DOHH2 (cell line): ENCODE data around the gene XK.
"Not testable (repeated sequence)": the region's sequence is repeated elsewhere in the genome, so short reads cannot be mapped to it uniquely, and the experiment has no call there.

Experiments
- H3F3A ChIP-seq: fragments of 200-600 bp; sonication (generic), shearing (Covaris generic); 2 replicates; pipeline ENCODE4 v1.6.0; 2016; ENCODE audit warnings: antibody characterized with exemption, mild to moderate bottlenecking; ENCODE audit not compliant: control insufficient read depth, insufficient read depth
- H3K27ac ChIP-seq: fragments of 200-600 bp; sonication (generic); 2 replicates; pipeline ENCODE4 v1.5.1; 2014; ENCODE audit warnings: low read depth, mild to moderate bottlenecking, low read length, moderate library complexity
- H3K27me3 ChIP-seq: fragments of 200-600 bp; sonication (generic); 2 replicates; pipeline ENCODE4 v1.6.1; 2014; ENCODE audit warnings: mild to moderate bottlenecking, low read length, mixed read lengths; ENCODE audit not compliant: control insufficient read depth
- H3K36me3 ChIP-seq: fragments of 200-600 bp; sonication (generic); 2 replicates; pipeline ENCODE4 v1.6.1; 2014; ENCODE audit warnings: mild to moderate bottlenecking, low read length, moderate library complexity, mixed read lengths; ENCODE audit not compliant: control insufficient read depth
- H3K4me1 ChIP-seq: fragments of 200-600 bp; sonication (generic); 2 replicates; pipeline ENCODE4 v1.6.1; 2014; ENCODE audit warnings: mild to moderate bottlenecking, low read length, mixed read lengths; ENCODE audit not compliant: control insufficient read depth
- H3K4me2 ChIP-seq: fragments of 200-600 bp; sonication (generic); 2 replicates; pipeline ENCODE4 v1.6.0; 2014; ENCODE audit warnings: mild to moderate bottlenecking, low read length, moderate library complexity
- H3K4me3 ChIP-seq: fragments of 200-600 bp; sonication (generic); 2 replicates; pipeline ENCODE4 v1.5.1; 2014; ENCODE audit warnings: mild to moderate bottlenecking, low read length, mixed read lengths
- H3K79me2 ChIP-seq: fragments of 200-600 bp; sonication (generic); 2 replicates; pipeline ENCODE4 v1.6.1; 2014; ENCODE audit warnings: mild to moderate bottlenecking, low read length, mixed read lengths; ENCODE audit not compliant: control insufficient read depth
- H3K9me2 ChIP-seq: fragments of 200-600 bp; sonication (generic); replicated peaks from 2 replicates; pipeline ENCODE4 v1.6.1; 2014; ENCODE audit warnings: mild to moderate bottlenecking, low read length, mixed read lengths; ENCODE audit not compliant: control insufficient read depth
- H3K9me3 ChIP-seq: fragments of 200-600 bp; sonication (generic); 2 replicates; pipeline ENCODE4 v1.6.1; 2014; ENCODE audit warnings: antibody characterized with exemption, low read length, mixed read lengths; ENCODE audit not compliant: control insufficient read depth, insufficient read depth
- H4K20me1 ChIP-seq: fragments of 200-600 bp; sonication (generic); 2 replicates; pipeline ENCODE4 v1.6.0; 2014; ENCODE audit warnings: low read depth, mild to moderate bottlenecking, antibody characterized with exemption, low read length, moderate library complexity; ENCODE audit not compliant: control insufficient read depth, insufficient read depth
- EZH2phosphoT487 ChIP-seq: fragments of 200-600 bp; sonication (generic); IDR thresholded peaks from 2 replicates; pipeline ENCODE4 v1.6.1; 2017; ENCODE audit warnings: borderline replicate concordance, mild to moderate bottlenecking, antibody characterized with exemption, low read length, moderate library complexity, mixed read lengths
- TF ChIP-seq, protein P1 (sequence below): fragments of 200-600 bp; sonication (generic); IDR thresholded peaks from one replicate; pipeline ENCODE4 v1.5.1; 2014; ENCODE audit warnings: antibody characterized with exemption, mild to moderate bottlenecking, low read depth, low read length; ENCODE audit not compliant: poor library complexity, severe bottlenecking

The XK gene

DNA sequence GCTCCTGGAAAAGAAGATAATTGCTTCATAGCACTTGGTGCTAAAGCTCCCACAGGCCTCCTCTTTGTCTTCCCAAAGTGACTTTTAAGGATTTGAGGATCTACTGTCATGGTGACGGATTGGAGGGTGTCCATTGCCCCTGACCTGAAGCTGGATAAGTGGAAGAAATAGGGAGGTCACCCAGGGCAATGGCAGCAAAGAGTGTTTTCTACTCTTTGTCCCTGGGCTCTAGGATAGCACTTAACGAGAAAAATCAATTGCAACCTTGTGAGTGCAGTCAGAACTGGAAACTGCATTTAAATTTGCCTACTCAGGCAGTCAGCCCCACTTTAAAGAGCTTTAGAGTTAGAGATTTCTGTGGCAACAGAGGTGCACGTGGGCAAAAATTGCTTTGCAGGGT is 43.7 kb upstream of the XK start:
- Histone ChIP-seq H3K4me3 (no peak overlapping the region), H3K27me3 (no peaks in the 10 kb centered on the region), H3K27ac (no peak overlapping the region), H3K79me2 (no peaks in the 10 kb centered on the region), H3K9me2 (no peaks in the 10 kb centered on the region), H4K20me1 (no peaks in the 10 kb centered on the region), H3K4me1 (no peaks in the 10 kb centered on the region), H3F3A (no peaks in the 10 kb centered on the region), H3K9me3 (no peaks in the 10 kb centered on the region), H3K4me2 (no peak overlapping the region), H3K36me3 (no peaks in the 10 kb centered on the region)
- no peak for TF ChIP-seq EZH2phosphoT487
- TF ChIP-seq, protein P1, sequence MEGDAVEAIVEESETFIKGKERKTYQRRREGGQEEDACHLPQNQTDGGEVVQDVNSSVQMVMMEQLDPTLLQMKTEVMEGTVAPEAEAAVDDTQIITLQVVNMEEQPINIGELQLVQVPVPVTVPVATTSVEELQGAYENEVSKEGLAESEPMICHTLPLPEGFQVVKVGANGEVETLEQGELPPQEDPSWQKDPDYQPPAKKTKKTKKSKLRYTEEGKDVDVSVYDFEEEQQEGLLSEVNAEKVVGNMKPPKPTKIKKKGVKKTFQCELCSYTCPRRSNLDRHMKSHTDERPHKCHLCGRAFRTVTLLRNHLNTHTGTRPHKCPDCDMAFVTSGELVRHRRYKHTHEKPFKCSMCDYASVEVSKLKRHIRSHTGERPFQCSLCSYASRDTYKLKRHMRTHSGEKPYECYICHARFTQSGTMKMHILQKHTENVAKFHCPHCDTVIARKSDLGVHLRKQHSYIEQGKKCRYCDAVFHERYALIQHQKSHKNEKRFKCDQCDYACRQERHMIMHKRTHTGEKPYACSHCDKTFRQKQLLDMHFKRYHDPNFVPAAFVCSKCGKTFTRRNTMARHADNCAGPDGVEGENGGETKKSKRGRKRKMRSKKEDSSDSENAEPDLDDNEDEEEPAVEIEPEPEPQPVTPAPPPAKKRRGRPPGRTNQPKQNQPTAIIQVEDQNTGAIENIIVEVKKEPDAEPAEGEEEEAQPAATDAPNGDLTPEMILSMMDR: no peak

DNA sequence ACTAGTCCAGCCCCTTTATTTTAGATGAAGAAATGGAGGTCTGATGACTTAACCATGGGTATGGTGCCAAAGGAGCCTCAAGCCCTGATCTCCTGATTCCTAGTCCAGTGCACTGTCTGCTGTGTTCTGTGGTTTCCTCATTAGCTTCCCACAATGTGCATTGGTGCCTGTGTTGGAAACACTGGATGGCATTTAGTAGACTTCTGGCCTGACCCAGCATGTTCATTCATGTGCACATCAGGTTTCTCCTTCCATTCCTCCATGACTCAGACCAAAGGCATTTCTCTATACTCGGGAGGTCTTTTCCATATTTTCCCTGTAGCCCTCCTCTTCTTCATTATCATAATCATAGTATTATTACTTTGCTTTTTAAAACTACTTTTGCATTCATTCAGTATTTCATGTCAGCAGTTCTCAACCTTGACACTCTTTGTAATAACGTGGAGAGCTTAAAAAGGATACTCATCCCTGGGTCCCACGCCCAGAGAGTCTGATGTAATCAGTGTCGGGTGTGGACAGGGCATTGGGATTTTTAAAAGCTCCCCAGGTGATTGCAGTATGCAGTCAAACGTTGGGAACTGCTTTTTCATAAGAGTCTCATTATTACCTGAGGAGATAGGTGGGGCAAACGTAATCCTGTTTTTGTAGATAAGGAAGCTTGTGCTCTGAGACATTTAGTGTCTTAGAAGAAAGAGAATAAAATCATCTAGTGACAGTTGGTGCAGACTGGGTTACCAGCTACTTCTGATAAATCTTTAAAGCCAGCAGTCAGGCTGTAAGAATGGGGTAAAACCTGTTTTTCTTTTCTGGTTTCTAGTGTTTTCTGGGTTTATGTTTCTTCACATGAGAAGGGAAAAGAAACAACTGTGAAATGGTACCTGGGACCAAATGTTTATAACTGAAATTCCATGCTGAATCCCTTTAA is 40.9 kb upstream of the XK start:
- Histone ChIP-seq H3K27ac (no peak overlapping the region), H3K9me3 (no peaks in the 10 kb centered on the region), H3K4me2 (no peak overlapping the region), H3K4me3 (no peak overlapping the region), H3K4me1 (no peaks in the 10 kb centered on the region), H3K36me3 (no peaks in the 10 kb centered on the region), H3K27me3 (no peaks in the 10 kb centered on the region), H3K79me2 (no peaks in the 10 kb centered on the region), H3F3A (no peaks in the 10 kb centered on the region), H4K20me1 (no peaks in the 10 kb centered on the region), H3K9me2 (no peaks in the 10 kb centered on the region)
- TF ChIP-seq, protein P1: no peak
- TF ChIP-seq EZH2phosphoT487: no peak

DNA sequence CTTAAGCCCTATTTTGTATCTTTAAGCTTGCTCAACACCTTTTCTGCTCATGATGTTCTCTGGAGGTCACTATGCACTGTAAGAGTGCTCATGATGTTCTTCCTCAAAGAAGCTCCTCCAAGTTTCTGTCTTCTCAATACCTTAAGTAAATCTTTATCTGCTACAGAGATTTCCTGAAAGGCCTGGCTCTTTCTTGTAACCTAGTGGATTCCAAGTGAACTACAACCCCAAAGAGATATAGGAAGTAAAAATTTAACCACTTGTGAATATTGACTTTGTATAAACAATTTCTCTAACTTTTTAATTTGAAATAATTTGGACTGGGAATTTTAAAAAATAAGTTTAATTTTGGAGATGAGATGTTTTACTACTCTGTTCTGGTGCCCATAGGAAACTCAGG is 39.3 kb upstream of the XK start:
- H3K4me2 ChIP-seq: no peak overlapping the region
- H3K36me3 ChIP-seq: no peaks in the 10 kb centered on the region
- H3K79me2 ChIP-seq: no peaks in the 10 kb centered on the region
- H3K4me1 ChIP-seq: no peaks in the 10 kb centered on the region
- no peaks in the 10 kb centered on the region for H3K9me3 ChIP-seq
- no peaks in the 10 kb centered on the region for H3F3A ChIP-seq
- H3K9me2 ChIP-seq: no peaks in the 10 kb centered on the region
- H3K27ac ChIP-seq: no peak overlapping the region
- TF ChIP-seq EZH2phosphoT487: no peak
- TF ChIP-seq, protein P1: peak; percentile 10
- no peak overlapping the region for H3K4me3 ChIP-seq
- H4K20me1 ChIP-seq: no peaks in the 10 kb centered on the region
- H3K27me3 ChIP-seq: no peaks in the 10 kb centered on the region

DNA sequence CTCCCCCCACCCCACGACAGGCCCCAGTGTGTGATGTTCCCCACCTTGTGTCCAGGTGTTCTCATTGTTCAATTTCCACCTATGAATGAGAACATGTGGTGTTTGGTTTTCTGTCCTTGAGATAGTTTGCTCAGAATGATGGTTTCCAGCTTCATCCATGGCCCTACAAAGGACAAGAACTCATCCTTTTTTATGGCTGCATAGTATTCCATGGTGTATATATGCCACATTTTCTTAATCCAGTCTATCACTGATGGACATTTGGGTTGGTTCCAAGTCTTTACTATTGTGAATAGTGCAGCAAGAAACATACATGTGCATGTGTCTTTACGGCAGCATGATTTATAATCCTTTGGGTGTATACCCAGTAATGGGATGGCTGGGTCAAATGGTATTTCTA is 34.7 kb upstream of the XK start:
- H3F3A ChIP-seq, H3K27me3 ChIP-seq, H3K4me1 ChIP-seq, H3K9me2 ChIP-seq, H3K4me3 ChIP-seq, H3K36me3 ChIP-seq, H4K20me1 ChIP-seq, H3K27ac ChIP-seq, H3K9me3 ChIP-seq, H3K79me2 ChIP-seq, H3K4me2 ChIP-seq: not testable (repeated sequence)
